Calu3 (cell line): ENCODE results near the gene HAGHL. TPM values are rescaled to one million over a fixed set of nuclear protein-coding genes. Genes with fewer than 3 reads are reported as not detected.

Experiments used
- BruUV-seq: library from RNA; stranded (reverse); fragments of 400-500 nt; replicated peaks from 2 replicates; lab custom pipeline; 2021; lab: Mats Ljungman, UMichigan
- CTCF ChIA-PET: fragments of 300-600 bp; sonication (Branson Sonifier 250); formaldehyde crosslinking; loops from one replicate; lab custom pipeline; 2022; ENCODE audit warnings: antibody characterized with exemption; lab: Charles Lee
- DNase-seq: peaks from one replicate; pipeline ENCODE4 v3.0.0; 2022
- H3K27ac Mint-ChIP-seq: one replicate; pipeline ENCODE4 v1.8.0; 2022; ENCODE audit warnings: mixed read lengths; ENCODE audit not compliant: unreplicated experiment
- H3K27me3 Mint-ChIP-seq: one replicate; pipeline ENCODE4 v1.8.0; 2022; ENCODE audit warnings: mixed read lengths; ENCODE audit not compliant: unreplicated experiment
- H3K36me3 Mint-ChIP-seq: one replicate; pipeline ENCODE4 v1.8.0; 2022; ENCODE audit warnings: mild to moderate bottlenecking, moderate library complexity, mixed read lengths; ENCODE audit not compliant: insufficient read depth, unreplicated experiment
- H3K4me1 Mint-ChIP-seq: one replicate; pipeline ENCODE4 v1.8.0; 2022; ENCODE audit warnings: mild to moderate bottlenecking, low read depth, mixed read lengths; ENCODE audit not compliant: unreplicated experiment
- H3K4me3 Mint-ChIP-seq: one replicate; pipeline ENCODE4 v1.8.0; 2022; ENCODE audit warnings: mild to moderate bottlenecking, low read depth, moderate library complexity, mixed read lengths; ENCODE audit not compliant: unreplicated experiment
- H3K9me3 Mint-ChIP-seq: one replicate; pipeline ENCODE4 v1.8.0; 2022; ENCODE audit warnings: low read depth, mixed read lengths; ENCODE audit not compliant: unreplicated experiment
- CTCF ChIP-seq: fragments of 200-600 bp; IDR thresholded peaks from one replicate; pipeline ENCODE4 v1.8.0; 2022; ENCODE audit warnings: antibody characterized with exemption; ENCODE audit not compliant: unreplicated experiment
- intact Hi-C: fragments of 100-400 bp; cut with micrococcal nuclease; formaldehyde crosslinking; loops from one replicate; pipeline ENCODE4 v1.10.0; 2022; ENCODE audit not compliant: unreplicated experiment
- total RNA-seq: library from RNA; stranded (reverse); gene quantifications from 2 replicates; pipeline ENCODE4 v1.2.3, GENCODE V29; 2022

Gene HAGHL
- total RNA-seq, 1 experiment from 2014 or later = 11.7 TPM

GRCh38 chr16:705431-706188 is 21.3 kb upstream of the HAGHL start, which contains the start of gene FBXL16:
FBXL16 (minus strand) TSS chr16:705801; CDS start chr16:697405, 8,396 bp downstream.
- no peak within 1 kb of the TSS for H3K4me3 Mint-ChIP-seq
- peaks cover 90% of the 10 kb centered on the region for H3K27me3 Mint-ChIP-seq
- peaks cover 9% of the 10 kb centered on the region for H3K36me3 Mint-ChIP-seq
- DNase-seq = no peak
- no TSS peak for BruUV-seq
- CTCF ChIA-PET = interaction anchor here (0.5 kb wide), 1 partner anchor 259 kb away, joined by 7 read pairs; no protein-coding TSS in a partner anchor
- TF ChIP-seq CTCF = no peak
- intact Hi-C loops = no loop called here
- no peaks in the 10 kb centered on the region for H3K9me3 Mint-ChIP-seq
- H3K27ac Mint-ChIP-seq = no peak within 1 kb of the TSS
- H3K4me1 Mint-ChIP-seq = peaks cover 6% of the 10 kb centered on the region

GRCh38 chr16:706189-707061 is 20.5 kb upstream of the HAGHL start:
- peaks cover 9% of the 10 kb centered on the region for H3K36me3 Mint-ChIP-seq
- H3K4me3 Mint-ChIP-seq = no peak overlapping the region
- no peaks in the 10 kb centered on the region for H3K9me3 Mint-ChIP-seq
- CTCF ChIA-PET = interaction anchor here (0.5 to 1.4 kb wide), 3 partner anchors 11 to 80 kb away, joined by 3 to 4 read pairs (median 3); partner anchors contain the start of gene CIAO3
- peaks cover 6% of the 10 kb centered on the region for H3K4me1 Mint-ChIP-seq
- no peak for DNase-seq
- no peak overlapping the region for H3K27ac Mint-ChIP-seq
- peaks cover 91% of the 10 kb centered on the region for H3K27me3 Mint-ChIP-seq
- no TSS peak for BruUV-seq
- intact Hi-C loops = no loop called here
- TF ChIP-seq CTCF = no peak

- no peaks in the 10 kb centered on the region for H3K9me3 Mint-ChIP-seq
- no TSS peak for BruUV-seq
- intact Hi-C loops = no loop called here
- no peak for TF ChIP-seq CTCF
- H3K27me3 Mint-ChIP-seq = peaks cover 88% of the 10 kb centered on the region
- DNase-seq = no peak
- CTCF ChIA-PET = interaction anchor here (0.5 to 1.4 kb wide), 4 partner anchors 12 to 80 kb away, joined by 3 to 4 read pairs (median 3); partner anchors contain the start of gene CIAO3
- H3K27ac Mint-ChIP-seq = no peak overlapping the region
- peaks cover 8% of the 10 kb centered on the region for H3K36me3 Mint-ChIP-seq
- peaks cover 6% of the 10 kb centered on the region for H3K4me1 Mint-ChIP-seq
- H3K4me3 Mint-ChIP-seq = no peak overlapping the region
Measured at GRCh38 chr16:707062-707538, 19.8 kb upstream of the HAGHL start.

GRCh38 chr16:708019-708418 is 18.9 kb upstream of the HAGHL start:
- peaks cover 11% of the 10 kb centered on the region for H3K36me3 Mint-ChIP-seq
- peaks cover 6% of the 10 kb centered on the region for H3K4me1 Mint-ChIP-seq
- no peaks in the 10 kb centered on the region for H3K9me3 Mint-ChIP-seq
- no peak overlapping the region for H3K4me3 Mint-ChIP-seq
- CTCF ChIA-PET = no interaction called here
- no peak overlapping the region for H3K27ac Mint-ChIP-seq
- peaks cover 79% of the 10 kb centered on the region for H3K27me3 Mint-ChIP-seq
- TF ChIP-seq CTCF = no peak
- no TSS peak for BruUV-seq
- no peak for DNase-seq
- intact Hi-C loops = no loop called here
